Motor neuron (in vitro differentiated cells): ENCODE results near the gene F2RL1. TPM values are rescaled to one million over a fixed set of nuclear protein-coding genes. Genes with fewer than 3 reads are reported as not detected.
"Not testable (repeated sequence)": the region's sequence is repeated elsewhere in the genome, so short reads cannot be mapped to it uniquely, and the experiment has no call there.

Source experiments
- ATAC-seq, 8 experiments: fragments of 200-7000 bp; cut with Tn5 transposase; replicated peaks in 6 of 8; 2 replicates each; pipeline ENCODE4 v1.8.0; 2021; ENCODE audit warnings: mild to moderate bottlenecking in 8 of 8, moderate library complexity in 8 of 8
- H3K27ac ChIP-seq, 2 donors: fragments of 250-450 bp; sonication (Bioruptor Pico); 2 replicates each; pipeline ENCODE4 v1.9.0; 2021; ENCODE audit warnings: antibody characterized with exemption in 2 of 2, mild to moderate bottlenecking in 2 of 2, moderate library complexity in 1 of 2
- H3K4me1 ChIP-seq, 2 donors: fragments of 250-450 bp; sonication (Bioruptor Pico); replicated peaks in 1 of 2; 2 replicates each; pipeline ENCODE4 v1.6.1; 2021; ENCODE audit warnings: antibody characterized with exemption in 2 of 2, mild to moderate bottlenecking in 2 of 2, moderate library complexity in 1 of 2
- H3K4me3 ChIP-seq, 5 donors: fragments of 250-450 bp; sonication (Bioruptor Pico); 2 replicates each; pipeline ENCODE4 v1.9.0; 2021; ENCODE audit warnings: antibody characterized with exemption in 5 of 5, mild to moderate bottlenecking in 5 of 5, moderate library complexity in 4 of 5
- WGBS, 10 experiments: fragments of 450-650 bp; shearing (Covaris generic); methylation state at CpG; one replicate each; pipeline ENCODE4 v1.0.0; 2022; 5-methylcytosine and 5-hydroxymethylcytosine counted together
- in situ Hi-C, 9 experiments: fragments of 400-800 bp; cut with MboI; loops; one replicate each; pipeline ENCODE4 v1.15.0; 2021; ENCODE audit warnings: low sequenced_read_pairs in 9 of 9, low pct_unique_long_range_greater_than_20kb in 2 of 9; ENCODE audit not compliant: unreplicated experiment in 9 of 9
- total RNA-seq, 8 experiments: library from RNA; unstranded; fragments of 300-600 nt; gene quantifications; 2 replicates each; pipeline versions ENCODE4 v1.2.3 to v1.2.4, GENCODE V29; 2022

Gene F2RL1
- total RNA-seq, result 10 to 100 TPM in 1 of 8 experiments, 1 to 10 TPM in 4, under 1 TPM in 2, not detected in 1; 0.18 to 17.4 (median 3.0) TPM

GRCh38 chr5:76818844-76819831, at the start of gene F2RL1:
Gene F2RL1 (plus strand): TSS chr5:76819030. CDS start chr5:76819183, 153 bp downstream.
- peak within 1 kb of the TSS; percentile 50 to 78 (median 62) for H3K4me3 ChIP-seq
- peaks cover 0 to 3% of the 10 kb centered on the region in 2 donors for H3K4me1 ChIP-seq
- peak; percentile 67 to 88 (median 82) for ATAC-seq
- H3K27ac ChIP-seq, result no peak within 1 kb of the TSS
- in situ Hi-C loops, result no loop called here
- WGBS, 10 experiments, result 0 to 12% (median 4%) methylated on average over 1 to 13 of the region's 72 CpGs; no CpG with 5 or more reads in 6 of the 10 experiments

- H3K27ac ChIP-seq, ATAC-seq, H3K4me3 ChIP-seq, H3K4me1 ChIP-seq: not testable (repeated sequence)
- in situ Hi-C loops, result loop anchor here in 1 of 9 experiments (25.0 kb wide), 1 partner anchor 159 kb away; the partner anchor contains the start of gene F2RL2
- 52 to 100% (median 89%) methylated on average over 1 to 10 of the region's 14 CpGs for WGBS, 10 experiments
These were observed 47.8 kb upstream of the F2RL1 start for GRCh38 chr5:76771041-76771440.

- Histone ChIP-seq H3K4me3 (no peak overlapping the region), H3K27ac (no peak overlapping the region), H3K4me1 (no peaks in the 10 kb centered on the region)
- ATAC-seq, result peak in 2 of 8 experiments; percentile 58 to 76
- in situ Hi-C loops, result loop anchor here in 1 of 9 experiments (25.0 kb wide), 1 partner anchor 160 kb away; the partner anchor contains the start of gene F2RL2
- WGBS, 10 experiments, result 0 to 100% (median 59%) methylated on average over 1 to 3 of the region's 3 CpGs
These were observed 47.0 kb upstream of the F2RL1 start for GRCh38 chr5:76771705-76772405.

GRCh38 chr5:76775921-76776320, 42.9 kb upstream of the F2RL1 start:
- no peak overlapping the region for H3K4me3 ChIP-seq
- H3K27ac ChIP-seq, result no peak overlapping the region
- ATAC-seq, result no peak
- in situ Hi-C loops, result loop anchor here in 1 of 9 experiments (25.0 kb wide), 1 partner anchor 164 kb away; the partner anchor contains the start of gene F2RL2
- 61 to 100% (median 83%) methylated on average over 1 to 5 of the region's 5 CpGs; no CpG with 5 or more reads in 3 of the 10 experiments for WGBS, 10 experiments
- no peaks in the 10 kb centered on the region for H3K4me1 ChIP-seq

- ATAC-seq, result no peak
- Histone ChIP-seq H3K27ac (no peak overlapping the region), H3K4me3 (no peak overlapping the region), H3K4me1 (peaks cover 0 to 2% of the 10 kb centered on the region in 2 donors)
- in situ Hi-C loops, result loop anchor here in 1 of 9 experiments (25.0 kb wide), 1 partner anchor 164 kb away; the partner anchor contains the start of gene F2RL2
- WGBS, 10 experiments, result 50 to 100% (median 92%) methylated on average over 2 of the region's 2 CpGs; no CpG with 5 or more reads in 1 of the 10 experiments
These were observed 42.4 kb upstream of the F2RL1 start for GRCh38 chr5:76776391-76776790.

- not testable (repeated sequence) for H3K4me3 ChIP-seq, H3K27ac ChIP-seq, ATAC-seq, H3K4me1 ChIP-seq
- in situ Hi-C loops, result loop anchor here in 1 of 9 experiments (25.0 kb wide), 1 partner anchor 168 kb away; the partner anchor contains the start of gene F2RL2
- WGBS, 10 experiments, result 70 to 100% (median 96%) methylated on average over 2 to 4 of the region's 4 CpGs; no CpG with 5 or more reads in 1 of the 10 experiments
These were observed 38.2 kb upstream of the F2RL1 start for GRCh38 chr5:76780616-76781015.

- no peak overlapping the region for H3K27ac ChIP-seq
- no peak for ATAC-seq
- 60 to 100% (median 92%) methylated on average over 1 to 9 of the region's 10 CpGs; no CpG with 5 or more reads in 2 of the 10 experiments for WGBS, 10 experiments
- no peak overlapping the region for H3K4me3 ChIP-seq
- in situ Hi-C loops, result loop anchor here in 1 of 9 experiments (25.0 kb wide), 1 partner anchor 169 kb away; the partner anchor contains the start of gene F2RL2
- peaks cover 4 to 10% of the 10 kb centered on the region in 2 donors for H3K4me1 ChIP-seq
These were observed 37.1 kb upstream of the F2RL1 start for GRCh38 chr5:76781775-76782174.

GRCh38 chr5:76782444-76782843, 36.4 kb upstream of the F2RL1 start:
- H3K4me1 ChIP-seq, result peaks cover 8 to 15% of the 10 kb centered on the region in 2 donors
- H3K4me3 ChIP-seq, result no peak overlapping the region
- in situ Hi-C loops, result loop anchor here in 1 of 9 experiments (25.0 kb wide), 1 partner anchor 170 kb away; the partner anchor contains the start of gene F2RL2
- no peak for ATAC-seq
- H3K27ac ChIP-seq, result no peak overlapping the region
- 65 to 100% (median 94%) methylated on average over 1 to 3 of the region's 3 CpGs for WGBS, 10 experiments

GRCh38 chr5:76787237-76787636, 31.6 kb upstream of the F2RL1 start:
- peak in 3 of 8 experiments; percentile 4 to 61 (median 16) for ATAC-seq
- Histone ChIP-seq H3K4me3 (no peak overlapping the region), H3K4me1 (peaks cover 31 to 42% of the 10 kb centered on the region in 2 donors), H3K27ac (no peak overlapping the region)
- 42 to 100% (median 76%) methylated on average over 1 to 2 of the region's 2 CpGs; no CpG with 5 or more reads in 2 of the 10 experiments for WGBS, 10 experiments
- in situ Hi-C loops, result loop anchor here in 1 of 9 experiments (25.0 kb wide), 1 partner anchor 175 kb away; the partner anchor contains the start of gene F2RL2

GRCh38 chr5:76788362-76788761, 30.5 kb upstream of the F2RL1 start:
- peaks cover 31 to 42% of the 10 kb centered on the region in 2 donors for H3K4me1 ChIP-seq
- no peak overlapping the region for H3K27ac ChIP-seq
- in situ Hi-C loops, result loop anchor here in 1 of 9 experiments (25.0 kb wide), 1 partner anchor 176 kb away; the partner anchor contains the start of gene F2RL2
- no peak overlapping the region for H3K4me3 ChIP-seq
- 50 to 100% (median 91%) methylated on average over 1 to 5 of the region's 6 CpGs; no CpG with 5 or more reads in 2 of the 10 experiments for WGBS, 10 experiments
- no peak for ATAC-seq

GRCh38 chr5:76789275-76789674, 29.6 kb upstream of the F2RL1 start:
- H3K27ac ChIP-seq, H3K4me3 ChIP-seq, ATAC-seq: not testable (repeated sequence)
- in situ Hi-C loops, result loop anchor here in 1 of 9 experiments (25.0 kb wide), 1 partner anchor 177 kb away; the partner anchor contains the start of gene F2RL2
- peaks cover 31 to 41% of the 10 kb centered on the region in 2 donors for H3K4me1 ChIP-seq
- WGBS, 10 experiments, result 80 to 100% (median 96%) methylated on average over 2 to 9 of the region's 10 CpGs; no CpG with 5 or more reads in 4 of the 10 experiments
